NCI-H82 treated with DMSO at 0.1 percent for 48 hours (cell line): Measurements from ENCODE around the gene FAM118A.
"Not testable (repeated sequence)": the region's sequence is repeated elsewhere in the genome, so short reads cannot be mapped to it uniquely, and the experiment has no call there.

Experiments used
- DNase-seq: peaks from one replicate; lab custom pipeline; 2025; ENCODE audit not compliant: unreplicated experiment; lab: John Stamatoyannopoulos, UW

FAM118A gene

GRCh38 chr22:45308957-45309421, 745 bp upstream of the FAM118A start:
- DNase-seq, result no peak

GRCh38 chr22:45310331-45310976, 720 bp downstream of the FAM118A start:
- DNase-seq, result no peak

GRCh38 chr22:45310977-45311531, 1.3 kb downstream of the FAM118A start:
- DNase-seq, result no peak

GRCh38 chr22:45312415-45312814, 2.7 kb downstream of the FAM118A start:
- no peak for DNase-seq

GRCh38 chr22:45312856-45313255, 3.1 kb downstream of the FAM118A start:
- no peak for DNase-seq

- DNase-seq, result no peak
These were observed 4.5 kb downstream of the FAM118A start for GRCh38 chr22:45314054-45314721.

- no peak for DNase-seq
These were observed 5.1 kb downstream of the FAM118A start for GRCh38 chr22:45314786-45315185.

GRCh38 chr22:45316796-45317526, 7.2 kb downstream of the FAM118A start:
- DNase-seq, result no peak

GRCh38 chr22:45317551-45318167, 7.9 kb downstream of the FAM118A start:
- no peak for DNase-seq

- DNase-seq, result no peak
These were observed 8.4 kb downstream of the FAM118A start for GRCh38 chr22:45318168-45318557.

GRCh38 chr22:45318558-45319323, 9.0 kb downstream of the FAM118A start:
- DNase-seq, result no peak

- DNase-seq, result no peak
These were observed 9.6 kb downstream of the FAM118A start for GRCh38 chr22:45319324-45319685.

- no peak for DNase-seq
These were observed 10.7 kb downstream of the FAM118A start for GRCh38 chr22:45320357-45320976.

GRCh38 chr22:45321827-45322226, 12.1 kb downstream of the FAM118A start:
- DNase-seq, result no peak

GRCh38 chr22:45322873-45323525, 13.3 kb downstream of the FAM118A start:
- DNase-seq, result no peak

- DNase-seq, result no peak
These were observed 14.0 kb downstream of the FAM118A start for GRCh38 chr22:45323695-45324094.

- no peak for DNase-seq
These were observed 14.6 kb downstream of the FAM118A start for GRCh38 chr22:45324311-45324711.

- not testable (repeated sequence) for DNase-seq
These were observed 18.5 kb downstream of the FAM118A start for GRCh38 chr22:45328261-45328660.

- no peak for DNase-seq
These were observed 19.2 kb downstream of the FAM118A start for GRCh38 chr22:45328822-45329529.
